CMK (cell line): ENCODE measurements around the gene SFXN2.

Experiments used
- DNase-seq: peaks from one replicate; pipeline ENCODE4 v3.0.0-alpha.2; 2010; ENCODE audit warnings: low read depth

The SFXN2 gene

GRCh38 chr10:102777711-102778453, 63.4 kb downstream of the SFXN2 start:
- no peak for DNase-seq

GRCh38 chr10:102778781-102779180, 64.3 kb downstream of the SFXN2 start:
- DNase-seq = no peak

GRCh38 chr10:102779680-102780526, 65.5 kb downstream of the SFXN2 start:
- no peak for DNase-seq

- DNase-seq = no peak
Observed at GRCh38 chr10:102780527-102780808, 66.0 kb downstream of the SFXN2 start.

- DNase-seq = peak; percentile 68
Observed at GRCh38 chr10:102781090-102781920, 66.9 kb downstream of the SFXN2 start.

- DNase-seq = no peak
Observed at GRCh38 chr10:102781921-102782557, 67.6 kb downstream of the SFXN2 start.

GRCh38 chr10:102782673-102783551, 68.5 kb downstream of the SFXN2 start:
- no peak for DNase-seq

- no peak for DNase-seq
Observed at GRCh38 chr10:102783568-102783967, 69.1 kb downstream of the SFXN2 start.

- DNase-seq = no peak
Observed at GRCh38 chr10:102785818-102786217, 71.4 kb downstream of the SFXN2 start.

GRCh38 chr10:102791754-102792395, 77.4 kb downstream of the SFXN2 start:
- DNase-seq = no peak
